ENCODE results near the gene RNF121. TPM values are rescaled to one million over a fixed set of nuclear protein-coding genes. Genes with fewer than 3 reads are reported as not detected.
"Not testable (repeated sequence)": the region's sequence is repeated elsewhere in the genome, so short reads cannot be mapped to it uniquely, and the experiment has no call there.

Gene RNF121
- total and polyA plus RNA-seq, 2 of the 13 experiments (the other 11 are each of a cell fraction or from before 2014, with no cell fraction given) = 28.6 to 44.3 TPM

DNA sequence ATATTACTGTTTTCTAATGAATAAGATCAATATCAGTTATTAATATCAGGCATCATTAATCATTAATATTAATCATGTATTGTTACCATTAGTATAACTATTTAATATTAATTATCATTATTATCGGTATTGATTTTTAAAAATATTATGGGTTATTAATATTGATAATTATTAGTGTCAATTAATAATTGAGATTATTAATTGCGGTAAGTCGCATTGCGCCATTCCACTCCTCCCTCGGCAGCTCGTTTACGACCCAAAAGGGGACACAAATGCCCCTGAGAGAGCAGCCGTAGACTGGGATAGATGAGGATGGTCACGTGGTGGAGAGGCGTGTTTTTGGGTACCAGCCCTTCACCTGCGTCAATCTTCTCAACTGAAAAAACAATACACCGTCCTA is 43.0 kb upstream of the RNF121 start:
- FAIRE-seq; H3K79me2 ChIP-seq (ENCODE audit: insufficient read depth, low read length); H3K9me3 ChIP-seq (ENCODE audit: low read length); H3K4me2 ChIP-seq (ENCODE audit: low read depth, low read length); ATAC-seq; BruUV-seq (replicated peaks); H3K9ac ChIP-seq (ENCODE audit: insufficient read depth, low read depth, low read length); DNase-seq (ENCODE audit: low spot score); H3K36me3 ChIP-seq (replicated peaks in 1 of 2; ENCODE audit: control insufficient read depth in 1 of 2, insufficient read depth in 2 of 2, low read length in 2 of 2); H3K27ac ChIP-seq (ENCODE audit: extremely low read length, insufficient read depth, low read length); CTCF ChIA-PET (ENCODE audit: low intra/inter-chr PET ratio, low total read pairs); H4K20me1 ChIP-seq (ENCODE audit: insufficient read depth, low read length); intact Hi-C loops (cut with micrococcal nuclease; ENCODE audit: unreplicated experiment); H2AFZ ChIP-seq (ENCODE audit: low read length); H3K4me3 ChIP-seq (replicated peaks in 1 of 3; ENCODE audit: insufficient read depth in 1 of 3, low read depth in 2 of 3, low read length in 3 of 3); POLR2A ChIA-PET; H3K27me3 ChIP-seq (ENCODE audit: control insufficient read depth in 1 of 2, insufficient read depth in 2 of 2, low read length in 2 of 2); in situ Hi-C loops (cut with HindIII; ENCODE audit: extremely low pct_ligation_motif_present, low pct_unique_long_range_greater_than_20kb): not testable (repeated sequence)
- 99% methylated on average over 12 of the region's 12 CpGs for WGBS (ENCODE audit: low lambda C conversion rate)
- peaks cover 31% of the 10 kb centered on the region for H3K4me1 ChIP-seq (ENCODE audit: insufficient read depth, low read length)

GRCh38 chr11:71888335-71889010 is 40.4 kb upstream of the RNF121 start:
- peaks cover 31% of the 10 kb centered on the region for H3K4me1 ChIP-seq (ENCODE audit: insufficient read depth, low read length)
- POLR2A ChIA-PET = interaction anchor here (0.7 to 2.5 kb wide), 5 partner anchors 22 to 60 kb away, joined by 4 to 21 read pairs (median 6); partner anchors contain the start of genes RNF121 and XNDC1N
- CTCF ChIA-PET (ENCODE audit: low intra/inter-chr PET ratio, low total read pairs) = interaction anchor here (1.4 kb wide), 1 partner anchor 24 kb away, joined by 4 read pairs; no protein-coding TSS in a partner anchor
- H3K4me2 ChIP-seq (ENCODE audit: low read depth, low read length) = peak overlapping the region; percentile 64
- H3K79me2 ChIP-seq (ENCODE audit: insufficient read depth, low read length); H3K27me3 ChIP-seq (ENCODE audit: control insufficient read depth in 1 of 2, insufficient read depth in 2 of 2, low read length in 2 of 2); H3K36me3 ChIP-seq (replicated peaks in 1 of 2; ENCODE audit: control insufficient read depth in 1 of 2, insufficient read depth in 2 of 2, low read length in 2 of 2); H4K20me1 ChIP-seq (ENCODE audit: insufficient read depth, low read length); H3K9me3 ChIP-seq (ENCODE audit: low read length); in situ Hi-C loops (cut with HindIII; ENCODE audit: extremely low pct_ligation_motif_present, low pct_unique_long_range_greater_than_20kb); ATAC-seq: not testable (repeated sequence)
- FAIRE-seq = peak; percentile 46
- H3K4me3 ChIP-seq (replicated peaks in 1 of 3; ENCODE audit: insufficient read depth in 1 of 3, low read depth in 2 of 3, low read length in 3 of 3) = peak overlapping the region in 1 of 3 experiments; percentile 34; a peak in 2 of 6 replicates
- H3K9ac ChIP-seq (ENCODE audit: insufficient read depth, low read depth, low read length) = peak overlapping the region; percentile 68
- DNase-seq (ENCODE audit: low spot score) = peak; percentile 94
- TSS peak; percentile 97 for BruUV-seq (replicated peaks)
- H2AFZ ChIP-seq (ENCODE audit: low read length) = peak overlapping the region; percentile 54
- intact Hi-C loops (cut with micrococcal nuclease; ENCODE audit: unreplicated experiment) = loop anchor here (2.0 kb wide), 1 partner anchor 24 kb away; no protein-coding TSS in a partner anchor
- 25% methylated on average over 14 of the region's 14 CpGs for WGBS (ENCODE audit: low lambda C conversion rate)
- peak overlapping the region; percentile 89 for H3K27ac ChIP-seq (ENCODE audit: extremely low read length, insufficient read depth, low read length)
- TF ChIP-seq TEAD3 (CRISPR knock-in tag; optimal IDR thresholded peaks at IDR 0.05; ENCODE audit: borderline replicate concordance) (peak; percentile 86), JUN (CRISPR knock-in tag; IDR thresholded peaks at IDR 0.05) (0 out of 2 replicates have a peak, but pooled peaks have one; percentile 37), MED1 (CRISPR knock-in tag; IDR thresholded peaks at IDR 0.05) (peak; percentile 53; the same call in 1 of the 2 replicates), POGZ (CRISPR knock-in tag; IDR thresholded peaks at IDR 0.05) (peak; percentile 71), ARID4A (CRISPR knock-in tag; IDR thresholded peaks at IDR 0.05; ENCODE audit: borderline replicate concordance) (peak; percentile 7; the same call in 1 of the 2 replicates), HDAC1 (CRISPR knock-in tag; IDR thresholded peaks at IDR 0.05) (0 out of 2 replicates have a peak, but pooled peaks have one; percentile 34)
- TF ChIP-seq, protein P1, sequence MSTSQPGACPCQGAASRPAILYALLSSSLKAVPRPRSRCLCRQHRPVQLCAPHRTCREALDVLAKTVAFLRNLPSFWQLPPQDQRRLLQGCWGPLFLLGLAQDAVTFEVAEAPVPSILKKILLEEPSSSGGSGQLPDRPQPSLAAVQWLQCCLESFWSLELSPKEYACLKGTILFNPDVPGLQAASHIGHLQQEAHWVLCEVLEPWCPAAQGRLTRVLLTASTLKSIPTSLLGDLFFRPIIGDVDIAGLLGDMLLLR (CRISPR knock-in tag; IDR thresholded peaks at IDR 0.05) = peak; percentile 51; the same call in 1 of the 2 replicates
- TF ChIP-seq, protein P2, sequence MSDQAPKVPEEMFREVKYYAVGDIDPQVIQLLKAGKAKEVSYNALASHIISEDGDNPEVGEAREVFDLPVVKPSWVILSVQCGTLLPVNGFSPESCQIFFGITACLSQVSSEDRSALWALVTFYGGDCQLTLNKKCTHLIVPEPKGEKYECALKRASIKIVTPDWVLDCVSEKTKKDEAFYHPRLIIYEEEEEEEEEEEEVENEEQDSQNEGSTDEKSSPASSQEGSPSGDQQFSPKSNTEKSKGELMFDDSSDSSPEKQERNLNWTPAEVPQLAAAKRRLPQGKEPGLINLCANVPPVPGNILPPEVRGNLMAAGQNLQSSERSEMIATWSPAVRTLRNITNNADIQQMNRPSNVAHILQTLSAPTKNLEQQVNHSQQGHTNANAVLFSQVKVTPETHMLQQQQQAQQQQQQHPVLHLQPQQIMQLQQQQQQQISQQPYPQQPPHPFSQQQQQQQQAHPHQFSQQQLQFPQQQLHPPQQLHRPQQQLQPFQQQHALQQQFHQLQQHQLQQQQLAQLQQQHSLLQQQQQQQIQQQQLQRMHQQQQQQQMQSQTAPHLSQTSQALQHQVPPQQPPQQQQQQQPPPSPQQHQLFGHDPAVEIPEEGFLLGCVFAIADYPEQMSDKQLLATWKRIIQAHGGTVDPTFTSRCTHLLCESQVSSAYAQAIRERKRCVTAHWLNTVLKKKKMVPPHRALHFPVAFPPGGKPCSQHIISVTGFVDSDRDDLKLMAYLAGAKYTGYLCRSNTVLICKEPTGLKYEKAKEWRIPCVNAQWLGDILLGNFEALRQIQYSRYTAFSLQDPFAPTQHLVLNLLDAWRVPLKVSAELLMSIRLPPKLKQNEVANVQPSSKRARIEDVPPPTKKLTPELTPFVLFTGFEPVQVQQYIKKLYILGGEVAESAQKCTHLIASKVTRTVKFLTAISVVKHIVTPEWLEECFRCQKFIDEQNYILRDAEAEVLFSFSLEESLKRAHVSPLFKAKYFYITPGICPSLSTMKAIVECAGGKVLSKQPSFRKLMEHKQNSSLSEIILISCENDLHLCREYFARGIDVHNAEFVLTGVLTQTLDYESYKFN (CRISPR knock-in tag; conservative IDR thresholded peaks at IDR 0.05) = peak; percentile 95

All from HepG2 (cell line).